HG02852 (cell line): Measurements from ENCODE around the gene FOXJ3.

Experiments
- ATAC-seq: cut with Tn5 transposase; IDR thresholded peaks from one replicate; pipeline ENCODE4 v1.9.1; 2021; ENCODE audit warnings: mild to moderate bottlenecking, moderate library complexity; ENCODE audit not compliant: unreplicated experiment

The FOXJ3 gene

DNA sequence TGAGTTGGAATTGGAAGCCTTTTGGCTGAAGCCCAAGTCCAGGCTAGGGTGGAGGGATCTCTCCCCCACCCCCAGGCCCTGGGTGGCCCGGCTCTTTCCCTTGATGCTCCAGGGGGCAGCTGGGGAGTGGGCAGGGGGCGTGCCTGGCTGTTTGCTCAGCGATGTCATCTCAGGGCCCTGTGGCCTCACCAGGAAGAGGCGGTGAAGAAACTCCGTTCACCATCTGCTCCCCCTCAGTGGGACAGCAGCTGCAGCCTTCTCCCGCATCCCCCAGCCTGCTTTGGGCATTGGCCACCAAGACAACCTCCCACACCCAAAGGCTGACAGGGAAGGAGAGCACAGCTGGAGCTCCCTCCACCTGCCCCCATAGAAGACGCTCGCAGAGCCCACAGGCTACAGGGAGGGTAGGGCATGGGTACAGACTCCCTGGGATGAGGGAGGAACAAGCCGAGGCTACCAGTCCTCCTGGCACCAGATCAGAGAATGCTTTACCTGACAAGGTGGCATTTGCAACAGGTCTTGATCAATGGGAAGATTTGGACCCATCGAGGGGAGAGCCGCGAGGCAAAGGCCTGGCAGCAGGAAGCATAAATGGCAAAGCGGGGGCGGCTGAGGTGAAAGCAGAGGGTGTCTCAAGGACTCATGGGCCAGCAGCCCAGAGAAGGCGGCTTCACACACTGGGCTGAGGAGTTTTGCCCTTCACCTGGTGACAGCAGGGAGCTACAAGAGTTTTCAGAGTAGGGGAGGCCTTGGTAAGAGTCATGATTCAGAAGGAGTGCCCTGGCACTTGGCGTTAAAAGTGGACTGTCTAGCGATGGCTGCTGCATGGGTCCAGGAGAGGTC lies 164.0 kb downstream of the FOXJ3 start:
- no peak for ATAC-seq

DNA sequence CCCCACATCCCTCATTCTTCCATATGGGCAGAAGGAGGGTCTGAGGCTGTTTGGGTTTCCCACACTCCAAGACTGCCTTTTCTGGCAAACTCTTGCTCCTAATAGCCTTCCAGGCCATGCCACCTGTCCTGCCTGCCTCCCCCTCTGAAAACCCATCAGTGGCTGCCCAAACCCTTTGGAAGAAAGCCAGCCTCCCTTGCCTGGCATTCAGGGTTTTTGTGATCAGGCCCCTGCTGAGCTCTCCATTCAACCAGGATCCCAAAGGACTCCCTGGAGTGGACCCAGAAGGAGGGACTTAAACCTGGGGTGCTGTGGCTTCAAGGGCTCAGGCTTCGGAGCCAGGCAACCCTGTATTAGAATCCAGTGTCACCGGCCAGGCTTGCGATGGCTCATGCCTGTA lies 166.3 kb downstream of the FOXJ3 start:
- ATAC-seq, result no peak

DNA sequence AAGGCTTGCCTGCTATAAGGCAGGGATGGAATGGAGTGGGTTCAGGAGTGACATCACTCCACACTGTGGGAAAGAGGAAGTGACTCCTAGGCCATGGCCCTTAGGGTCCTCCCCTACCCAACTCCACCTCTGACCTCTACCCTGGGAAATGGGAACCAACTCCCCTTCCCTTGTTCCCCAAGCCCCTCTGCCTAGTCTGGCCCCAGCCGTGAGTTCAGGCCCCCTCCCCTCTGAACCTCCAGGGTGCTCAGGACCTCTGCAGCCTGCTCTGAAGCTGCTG lies 166.7 kb downstream of the FOXJ3 start:
- ATAC-seq, result no peak

DNA sequence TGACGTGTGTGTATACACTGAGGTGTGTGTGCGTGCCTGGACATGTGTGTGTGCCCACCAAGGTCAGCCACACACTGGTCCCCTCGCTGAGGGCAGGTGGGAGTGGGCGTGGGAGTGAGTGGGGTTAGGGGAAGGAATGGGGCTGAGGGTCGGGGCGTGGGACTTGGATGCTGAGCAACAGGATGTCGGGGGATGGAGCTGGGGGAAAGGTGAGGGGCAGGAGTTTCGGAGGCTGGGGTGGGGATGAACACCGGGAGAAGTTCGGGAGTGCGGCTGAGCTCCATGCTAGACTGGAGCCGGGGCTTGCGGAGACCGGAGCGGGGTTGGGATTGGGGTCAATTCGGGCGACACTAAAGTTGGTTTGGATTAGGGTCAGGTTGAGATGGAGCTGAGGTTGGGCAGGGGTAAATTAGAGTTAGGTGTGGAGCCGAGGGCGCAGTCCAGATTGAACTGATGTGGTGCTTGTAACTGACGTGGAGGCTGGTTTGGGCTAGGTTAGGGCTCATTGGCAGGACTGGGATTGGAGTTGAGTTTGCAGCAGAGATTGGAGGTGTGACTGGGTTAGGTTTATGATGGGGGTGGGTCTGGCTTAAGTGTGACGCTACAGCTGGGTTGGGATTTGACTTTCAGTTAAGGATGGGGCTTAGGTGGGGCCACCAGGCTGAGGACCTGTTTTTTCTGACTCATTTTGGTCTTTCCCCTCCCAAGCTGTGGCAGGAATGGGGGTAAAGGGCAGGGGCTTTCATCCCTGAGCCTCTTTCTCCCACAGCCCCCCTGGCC lies 167.2 kb downstream of the FOXJ3 start:
- ATAC-seq, result no peak

DNA sequence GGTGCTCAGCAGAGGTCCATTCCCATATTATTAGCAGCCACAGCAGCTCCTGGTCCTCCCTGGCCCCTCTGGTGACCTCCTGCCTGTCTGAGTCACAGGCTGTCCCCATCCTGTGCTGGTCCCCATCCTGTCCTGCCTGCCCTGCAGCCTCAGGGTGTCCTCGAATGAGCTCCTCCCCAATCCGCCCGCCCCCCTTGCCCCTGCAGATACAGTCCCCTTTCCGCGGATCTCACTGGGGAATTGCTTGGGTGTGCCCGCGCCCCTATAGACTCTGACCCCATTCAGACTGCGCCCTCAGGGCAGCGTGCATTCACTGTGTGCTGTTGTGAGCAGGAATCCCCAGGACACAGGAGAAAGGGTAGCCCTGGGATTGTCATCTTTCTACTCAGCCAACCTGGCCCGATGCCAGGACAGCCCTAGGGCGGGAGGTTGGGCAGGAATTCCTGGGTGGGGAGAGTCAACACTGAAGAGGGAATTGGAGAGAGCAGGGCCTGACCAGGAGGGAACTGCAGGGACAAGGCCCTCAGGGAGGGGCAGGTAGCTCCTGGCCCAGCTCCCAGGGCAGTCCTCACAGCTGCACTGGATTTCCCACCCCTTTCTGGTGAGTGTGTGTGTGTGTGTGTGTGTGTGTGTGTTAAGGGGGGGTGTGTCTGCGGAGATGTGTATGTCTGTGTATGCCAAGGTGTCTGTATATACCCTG lies 169.4 kb downstream of the FOXJ3 start:
- ATAC-seq, result no peak

DNA sequence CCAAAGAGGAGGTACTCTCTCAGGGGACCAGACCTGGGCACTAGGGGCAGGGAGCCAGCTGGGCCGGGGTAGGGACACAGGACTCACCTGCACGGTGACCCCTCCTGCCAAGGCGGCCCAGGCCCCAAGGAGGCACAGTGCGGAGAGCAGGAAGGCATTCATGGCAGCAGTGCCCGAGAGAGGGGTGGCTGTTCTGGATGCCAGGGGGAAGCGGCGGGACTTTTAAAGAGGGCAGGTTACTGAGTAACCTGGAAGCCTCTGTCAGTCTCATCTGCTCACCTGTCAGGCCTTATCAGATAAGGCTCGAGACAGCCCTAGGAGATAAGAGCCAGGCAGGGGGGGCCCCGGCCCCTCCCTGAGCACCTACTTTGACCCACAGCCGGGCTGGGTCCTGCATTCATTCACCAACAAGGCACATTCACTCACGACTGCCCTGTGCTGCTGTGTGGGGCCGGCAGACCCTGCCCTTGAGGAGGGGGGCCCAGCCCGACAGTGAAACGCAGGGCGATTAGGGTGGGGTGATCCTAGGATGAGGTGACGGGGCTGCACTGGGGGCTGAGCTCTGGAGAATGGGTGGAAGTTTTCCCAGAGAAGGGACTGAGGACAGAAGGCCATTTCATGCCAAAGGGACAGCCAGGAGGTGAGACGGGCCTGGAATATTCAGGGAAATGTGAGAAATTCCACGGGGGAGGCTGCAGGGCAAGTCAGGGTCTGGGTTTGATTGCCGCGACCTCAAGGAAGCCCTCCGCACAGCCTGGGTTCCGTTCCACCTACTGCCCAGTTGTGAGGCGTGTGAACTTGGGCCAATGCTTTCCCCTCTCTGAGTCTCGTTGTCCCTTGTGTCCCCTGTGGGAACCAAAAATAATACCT lies 170.2 kb downstream of the FOXJ3 start, which contains the start of gene GUCA2A:
Gene GUCA2A, minus strand, starts transcription at position 195 of the 870 bp plus-strand sequence. Its CDS starts 33 bp downstream, at position 162.
- ATAC-seq, result no peak

DNA sequence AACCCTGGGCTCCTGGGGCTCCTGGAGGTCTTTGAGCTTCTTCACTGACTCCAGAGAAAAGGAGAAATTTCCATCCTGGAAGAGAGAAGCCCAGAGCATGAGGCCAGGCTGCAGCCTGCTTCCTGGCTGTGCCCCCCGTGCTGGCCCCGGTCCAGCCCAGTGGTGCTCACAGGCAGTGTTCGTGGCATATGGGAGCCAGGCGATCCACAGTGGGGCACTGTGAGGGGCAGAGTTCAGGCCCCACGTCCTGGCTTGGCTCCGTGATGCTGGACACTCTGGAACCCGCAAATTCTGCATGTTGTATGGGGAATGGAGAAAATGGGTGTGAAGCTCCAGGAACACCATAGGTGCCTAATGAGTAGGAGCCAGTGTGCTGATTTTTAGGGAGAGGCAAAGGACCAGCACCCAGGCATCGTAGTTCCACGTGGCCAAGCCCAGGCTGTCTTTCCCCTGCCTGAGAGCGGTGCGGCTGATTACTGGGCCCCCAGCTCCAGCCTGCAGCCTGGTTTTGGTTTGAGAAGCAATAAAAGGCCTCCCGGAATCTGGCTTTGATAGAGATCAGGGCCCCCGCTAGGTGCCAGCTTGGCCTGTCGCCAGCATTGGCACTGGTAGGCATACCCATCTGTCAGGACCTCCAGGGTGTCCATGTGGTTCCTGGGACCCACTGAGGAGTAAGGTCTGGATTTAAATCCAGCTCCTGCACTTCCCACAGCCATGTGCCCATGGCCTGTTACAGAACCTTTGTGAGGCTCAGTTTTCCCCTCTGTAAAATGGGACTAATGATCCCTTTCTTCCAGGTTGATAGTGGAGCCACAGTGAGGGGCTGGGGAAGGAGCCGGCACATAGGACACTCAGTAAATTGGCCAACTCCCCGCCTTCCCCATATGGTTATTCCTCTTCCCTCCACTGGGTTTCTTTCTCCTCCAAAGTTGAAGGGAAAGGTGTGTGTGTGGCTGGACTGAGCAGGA lies 171.2 kb downstream of the FOXJ3 start:
- ATAC-seq, result no peak

DNA sequence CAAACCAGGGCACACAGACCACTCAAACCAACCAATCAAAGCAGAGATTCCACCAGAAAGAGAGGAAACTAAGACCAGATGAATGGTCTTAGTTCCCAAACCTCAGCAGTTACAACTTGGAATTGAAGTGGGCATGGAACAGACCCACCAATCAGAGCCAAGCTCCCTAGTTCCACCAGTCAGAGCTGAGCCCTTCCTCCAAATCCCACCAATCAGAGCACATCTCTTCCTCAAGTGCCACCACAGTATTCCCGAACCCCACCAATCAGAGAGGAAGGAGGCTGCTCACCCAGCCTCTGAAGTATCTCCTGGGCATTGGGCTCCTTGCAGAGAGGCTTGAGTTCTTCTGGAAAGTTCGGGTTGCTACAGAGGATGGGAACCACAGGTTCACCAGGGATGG lies 171.9 kb downstream of the FOXJ3 start:
- ATAC-seq, result no peak

DNA sequence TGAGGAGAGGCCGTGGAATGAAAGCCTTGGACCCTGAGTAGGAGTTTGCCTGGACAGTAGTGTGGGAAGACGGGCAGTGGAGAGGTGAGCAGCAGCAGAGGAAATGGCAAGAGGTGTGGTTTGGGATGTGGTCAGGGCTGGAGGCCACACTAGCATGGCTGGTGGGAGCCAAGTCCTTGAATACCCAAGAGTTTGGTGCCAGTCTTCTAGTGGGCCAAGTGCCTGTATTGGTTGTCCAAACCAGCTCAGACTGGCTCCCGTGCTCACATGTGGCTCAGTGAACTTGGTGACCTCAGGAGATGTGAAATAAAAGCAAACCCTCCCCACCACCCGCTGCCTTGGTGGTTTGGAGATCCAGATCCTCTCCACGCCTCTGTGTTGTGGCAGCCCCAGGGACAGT lies 172.9 kb downstream of the FOXJ3 start:
- ATAC-seq, result no peak

DNA sequence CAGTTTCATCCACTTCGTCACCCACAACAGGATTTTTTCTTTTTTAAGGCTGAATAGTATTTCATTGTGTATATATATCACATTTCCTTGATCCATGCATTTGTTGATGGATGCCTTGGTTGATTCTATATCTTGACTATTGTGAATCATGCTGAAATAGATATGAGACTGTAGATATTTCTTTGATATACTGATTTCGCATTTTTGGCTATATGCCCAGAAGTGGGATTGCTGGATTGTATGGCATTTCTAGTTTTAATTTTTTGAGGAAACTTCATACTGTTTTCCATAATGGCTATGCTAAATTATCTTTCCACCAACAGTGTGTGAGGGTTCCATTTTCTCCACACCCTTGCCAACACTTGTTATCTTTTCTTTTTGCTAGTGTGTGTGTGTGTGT lies 176.8 kb downstream of the FOXJ3 start:
- ATAC-seq, result no peak

DNA sequence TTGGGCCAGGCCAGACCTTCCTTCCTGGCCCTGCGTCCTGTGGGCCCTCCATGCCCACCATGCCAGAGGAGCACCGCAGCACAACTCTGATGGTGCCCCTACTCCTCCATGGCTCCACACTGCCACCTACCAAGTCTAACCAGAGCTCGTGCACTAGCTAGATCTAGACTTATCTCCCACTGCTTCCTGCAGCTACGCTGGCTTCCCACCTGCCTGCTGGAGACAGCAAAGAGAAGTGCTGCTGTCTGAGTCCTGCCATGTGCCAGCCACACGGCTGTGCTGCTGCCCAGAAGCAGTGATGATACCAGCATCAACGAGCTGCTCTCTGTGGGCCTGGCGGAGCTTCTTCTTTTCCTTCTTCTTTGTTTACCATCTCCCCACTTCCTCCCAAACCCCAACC lies 177.4 kb downstream of the FOXJ3 start:
- no peak for ATAC-seq

DNA sequence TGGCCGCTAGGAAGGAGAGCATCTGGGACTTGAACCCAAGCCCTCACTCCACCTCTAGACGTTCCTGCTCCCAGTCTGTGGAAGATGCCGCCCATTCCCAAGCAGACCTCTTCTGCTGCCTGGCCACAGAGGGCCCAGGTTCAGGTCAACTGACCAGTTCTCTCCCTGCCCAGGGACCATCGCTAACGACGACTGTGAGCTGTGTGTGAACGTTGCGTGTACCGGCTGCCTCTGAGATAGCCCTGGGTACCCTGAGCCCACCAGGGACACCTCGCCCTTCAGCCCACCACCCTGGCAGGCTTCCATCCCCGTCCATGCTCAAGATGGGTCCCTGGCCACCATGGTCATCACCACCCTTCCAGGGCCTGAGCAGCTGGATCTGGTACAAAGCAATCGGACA lies 179.7 kb downstream of the FOXJ3 start:
- ATAC-seq, result no peak

DNA sequence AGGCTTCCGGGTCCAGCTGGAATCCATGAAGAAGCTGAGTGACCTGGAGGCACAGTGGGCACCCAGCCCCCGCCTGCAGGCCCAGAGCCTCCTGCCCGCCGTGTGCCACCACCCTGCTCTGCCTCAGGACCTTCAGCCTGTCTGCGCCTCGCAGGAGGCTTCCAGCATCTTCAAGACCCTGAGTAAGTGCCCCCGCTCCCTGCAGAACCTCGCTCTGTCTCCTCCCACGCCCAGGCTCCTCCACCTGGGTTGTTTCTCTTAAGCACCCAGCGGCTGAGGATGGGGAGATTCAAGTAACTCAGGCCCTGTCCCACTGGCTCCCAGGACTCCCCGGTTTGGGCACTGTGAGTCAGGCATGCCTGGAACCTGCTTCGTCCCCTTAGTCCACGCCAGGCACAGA lies 180.3 kb downstream of the FOXJ3 start:
- no peak for ATAC-seq

DNA sequence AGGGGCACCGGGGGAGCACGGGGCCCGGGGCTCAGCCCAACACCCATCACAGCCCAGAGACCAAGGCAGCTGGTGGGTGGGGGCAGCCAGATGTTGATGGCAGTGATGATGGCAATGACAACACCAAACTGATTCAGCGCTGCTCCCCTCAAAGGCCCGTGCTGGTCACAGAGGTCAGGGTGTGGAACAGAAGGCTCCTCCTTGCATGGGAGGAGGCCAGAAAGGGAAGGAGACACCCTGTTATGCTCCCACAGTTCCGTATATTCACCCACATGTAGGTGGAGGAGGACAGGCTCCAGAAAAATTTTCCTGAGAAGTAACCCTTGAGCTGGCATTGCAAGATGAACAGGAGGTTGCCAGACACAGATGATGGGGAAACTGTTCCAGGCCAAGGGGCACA lies 181.4 kb downstream of the FOXJ3 start:
- no peak for ATAC-seq

DNA sequence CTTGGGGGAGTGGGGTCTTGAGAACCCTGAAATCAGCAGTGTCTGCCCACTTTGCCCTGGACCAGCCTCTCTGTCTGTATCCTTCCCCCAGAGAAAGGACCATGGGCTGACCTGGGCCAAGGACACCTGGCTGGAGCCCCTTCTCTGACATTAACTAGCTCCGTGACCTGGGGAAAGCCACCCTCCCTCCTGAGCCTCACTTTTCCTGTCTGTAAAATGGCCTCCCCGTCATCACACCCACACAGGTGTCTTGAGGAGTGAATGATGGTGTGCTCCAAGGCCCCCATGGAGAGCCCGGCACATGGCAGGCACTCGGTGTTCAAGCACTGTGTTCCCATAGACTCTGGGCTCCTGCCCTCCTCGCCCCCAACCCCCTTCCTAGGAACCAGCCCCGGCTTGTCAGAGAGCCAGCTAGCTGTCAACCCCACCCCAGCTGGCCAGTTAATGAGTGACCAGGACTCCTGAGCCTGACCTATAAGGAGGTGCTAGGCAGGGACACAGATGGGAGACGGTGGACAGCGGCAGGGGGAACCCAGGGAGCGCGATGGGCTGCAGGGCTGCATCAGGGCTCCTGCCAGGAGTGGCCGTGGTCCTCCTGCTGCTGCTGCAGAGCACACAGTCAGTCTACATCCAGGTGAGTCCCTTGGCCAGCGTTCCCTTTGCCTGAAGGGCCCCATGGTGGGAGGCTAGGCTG lies 182.0 kb downstream of the FOXJ3 start, which contains the start of gene GUCA2B:
Gene GUCA2B, plus strand, starts transcription at position 504 of the 694 bp plus-strand sequence. Its CDS starts 41 bp downstream, at position 545.
- no peak for ATAC-seq

DNA sequence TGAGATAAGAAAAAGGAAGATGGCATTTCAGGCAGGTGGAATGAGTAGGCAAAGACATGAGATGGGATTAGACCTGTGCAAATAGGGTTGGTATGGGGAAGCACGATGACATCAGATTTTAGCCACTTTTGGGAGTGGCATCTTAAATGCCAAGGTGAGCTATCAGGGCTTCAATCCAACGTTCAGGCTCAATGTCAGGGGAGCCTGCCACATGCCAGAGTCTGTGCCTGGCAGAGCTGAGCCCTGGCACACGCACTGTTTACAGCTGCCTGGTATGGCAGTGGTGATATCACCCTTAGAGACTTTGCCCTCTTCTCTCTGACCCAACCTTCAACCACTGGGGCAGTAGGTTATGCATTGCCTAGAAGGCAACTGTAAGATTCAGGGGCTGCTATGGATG lies 182.9 kb downstream of the FOXJ3 start:
- ATAC-seq, result no peak

DNA sequence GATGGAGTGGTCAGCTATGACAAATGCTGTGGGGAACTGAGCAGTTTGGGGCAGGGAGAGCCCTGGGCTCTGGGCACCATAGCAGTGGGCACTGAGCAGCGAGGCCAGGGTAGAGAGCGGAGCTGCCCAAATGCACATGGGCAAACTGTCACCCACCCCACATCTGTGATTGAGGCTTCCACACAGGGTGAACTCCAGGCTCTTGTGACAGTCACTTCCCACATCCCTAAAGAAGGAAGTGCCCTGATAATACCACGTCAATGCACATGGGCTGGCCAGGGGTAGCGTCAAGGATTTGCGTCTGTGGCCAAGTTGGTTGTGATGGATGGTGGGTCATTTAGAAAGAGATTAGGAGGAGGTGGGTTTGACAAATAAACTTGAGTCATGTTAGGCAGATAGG lies 184.4 kb downstream of the FOXJ3 start:
- no peak for ATAC-seq

DNA sequence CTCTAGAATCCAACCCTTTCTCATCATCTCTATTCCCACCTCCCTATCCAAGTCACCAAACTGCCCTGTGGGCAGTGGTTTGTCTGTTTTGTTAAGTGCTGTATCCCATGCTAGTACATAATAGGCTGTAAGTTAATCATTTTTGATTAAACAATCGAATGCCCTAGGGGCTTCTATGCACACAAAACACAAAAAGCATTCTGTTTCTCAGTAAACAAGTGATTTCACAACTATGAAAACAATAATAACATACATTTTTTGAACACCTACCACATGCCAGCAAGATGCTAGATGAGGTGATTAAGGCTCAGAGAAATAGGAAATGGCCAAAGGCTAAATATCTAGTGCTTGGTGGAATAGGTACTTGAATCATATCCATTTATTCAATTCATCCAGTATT lies 186.9 kb downstream of the FOXJ3 start:
- no peak for ATAC-seq
